DOHH2 (cell line): ENCODE results near the gene POSTN.
"Not testable (repeated sequence)": the region's sequence is repeated elsewhere in the genome, so short reads cannot be mapped to it uniquely, and the experiment has no call there.

Experiments
- H3F3A ChIP-seq: fragments of 200-600 bp; sonication (generic), shearing (Covaris generic); 2 replicates; pipeline ENCODE4 v1.6.0; 2016; ENCODE audit warnings: antibody characterized with exemption, mild to moderate bottlenecking; ENCODE audit not compliant: control insufficient read depth, insufficient read depth
- H3K27ac ChIP-seq: fragments of 200-600 bp; sonication (generic); 2 replicates; pipeline ENCODE4 v1.5.1; 2014; ENCODE audit warnings: low read depth, mild to moderate bottlenecking, low read length, moderate library complexity
- H3K27me3 ChIP-seq: fragments of 200-600 bp; sonication (generic); 2 replicates; pipeline ENCODE4 v1.6.1; 2014; ENCODE audit warnings: mild to moderate bottlenecking, low read length, mixed read lengths; ENCODE audit not compliant: control insufficient read depth
- H3K36me3 ChIP-seq: fragments of 200-600 bp; sonication (generic); 2 replicates; pipeline ENCODE4 v1.6.1; 2014; ENCODE audit warnings: mild to moderate bottlenecking, low read length, moderate library complexity, mixed read lengths; ENCODE audit not compliant: control insufficient read depth
- H3K4me1 ChIP-seq: fragments of 200-600 bp; sonication (generic); 2 replicates; pipeline ENCODE4 v1.6.1; 2014; ENCODE audit warnings: mild to moderate bottlenecking, low read length, mixed read lengths; ENCODE audit not compliant: control insufficient read depth
- H3K4me2 ChIP-seq: fragments of 200-600 bp; sonication (generic); 2 replicates; pipeline ENCODE4 v1.6.0; 2014; ENCODE audit warnings: mild to moderate bottlenecking, low read length, moderate library complexity
- H3K4me3 ChIP-seq: fragments of 200-600 bp; sonication (generic); 2 replicates; pipeline ENCODE4 v1.5.1; 2014; ENCODE audit warnings: mild to moderate bottlenecking, low read length, mixed read lengths
- H3K79me2 ChIP-seq: fragments of 200-600 bp; sonication (generic); 2 replicates; pipeline ENCODE4 v1.6.1; 2014; ENCODE audit warnings: mild to moderate bottlenecking, low read length, mixed read lengths; ENCODE audit not compliant: control insufficient read depth
- H3K9me2 ChIP-seq: fragments of 200-600 bp; sonication (generic); replicated peaks from 2 replicates; pipeline ENCODE4 v1.6.1; 2014; ENCODE audit warnings: mild to moderate bottlenecking, low read length, mixed read lengths; ENCODE audit not compliant: control insufficient read depth
- H3K9me3 ChIP-seq: fragments of 200-600 bp; sonication (generic); 2 replicates; pipeline ENCODE4 v1.6.1; 2014; ENCODE audit warnings: antibody characterized with exemption, low read length, mixed read lengths; ENCODE audit not compliant: control insufficient read depth, insufficient read depth
- H4K20me1 ChIP-seq: fragments of 200-600 bp; sonication (generic); 2 replicates; pipeline ENCODE4 v1.6.0; 2014; ENCODE audit warnings: low read depth, mild to moderate bottlenecking, antibody characterized with exemption, low read length, moderate library complexity; ENCODE audit not compliant: control insufficient read depth, insufficient read depth
- CTCF ChIP-seq: fragments of 200-600 bp; sonication (generic); IDR thresholded peaks from one replicate; pipeline ENCODE4 v1.5.1; 2014; ENCODE audit warnings: antibody characterized with exemption, mild to moderate bottlenecking, low read depth, low read length; ENCODE audit not compliant: poor library complexity, severe bottlenecking
- EZH2phosphoT487 ChIP-seq: fragments of 200-600 bp; sonication (generic); IDR thresholded peaks from 2 replicates; pipeline ENCODE4 v1.6.1; 2017; ENCODE audit warnings: borderline replicate concordance, mild to moderate bottlenecking, antibody characterized with exemption, low read length, moderate library complexity, mixed read lengths

The POSTN gene

GRCh38 chr13:37560526-37560925 lies 38.0 kb downstream of the POSTN start:
- no peak overlapping the region for H3K27ac ChIP-seq
- H3F3A ChIP-seq: no peaks in the 10 kb centered on the region
- no peaks in the 10 kb centered on the region for H3K79me2 ChIP-seq
- H3K4me3 ChIP-seq: no peak overlapping the region
- no peaks in the 10 kb centered on the region for H4K20me1 ChIP-seq
- H3K27me3 ChIP-seq: no peaks in the 10 kb centered on the region
- no peaks in the 10 kb centered on the region for H3K9me2 ChIP-seq
- TF ChIP-seq CTCF (no peak), EZH2phosphoT487 (no peak)
- no peaks in the 10 kb centered on the region for H3K4me1 ChIP-seq
- H3K4me2 ChIP-seq: no peak overlapping the region
- H3K9me3 ChIP-seq: no peaks in the 10 kb centered on the region
- H3K36me3 ChIP-seq: no peaks in the 10 kb centered on the region

GRCh38 chr13:37558766-37559165 lies 39.8 kb downstream of the POSTN start:
- H3F3A ChIP-seq, H3K27me3 ChIP-seq, H3K27ac ChIP-seq, H3K4me2 ChIP-seq, H3K9me2 ChIP-seq, H3K4me3 ChIP-seq, H4K20me1 ChIP-seq, H3K79me2 ChIP-seq, H3K4me1 ChIP-seq, H3K36me3 ChIP-seq, H3K9me3 ChIP-seq: not testable (repeated sequence)

GRCh38 chr13:37546087-37546486 lies 52.5 kb downstream of the POSTN start:
- no peak overlapping the region for H3K4me3 ChIP-seq
- H3K36me3 ChIP-seq: no peaks in the 10 kb centered on the region
- H3K9me3 ChIP-seq: no peaks in the 10 kb centered on the region
- TF ChIP-seq CTCF: no peak
- TF ChIP-seq EZH2phosphoT487: no peak
- H3F3A ChIP-seq: no peaks in the 10 kb centered on the region
- H3K4me1 ChIP-seq: no peaks in the 10 kb centered on the region
- H4K20me1 ChIP-seq: no peaks in the 10 kb centered on the region
- no peaks in the 10 kb centered on the region for H3K9me2 ChIP-seq
- no peaks in the 10 kb centered on the region for H3K79me2 ChIP-seq
- no peak overlapping the region for H3K4me2 ChIP-seq
- no peak overlapping the region for H3K27ac ChIP-seq
- H3K27me3 ChIP-seq: no peaks in the 10 kb centered on the region

GRCh38 chr13:37544995-37545394 lies 53.6 kb downstream of the POSTN start:
- Histone ChIP-seq H3K4me1 (no peaks in the 10 kb centered on the region), H3F3A (no peaks in the 10 kb centered on the region), H3K36me3 (no peaks in the 10 kb centered on the region), H3K9me2 (no peaks in the 10 kb centered on the region), H3K27me3 (no peaks in the 10 kb centered on the region), H3K27ac (no peak overlapping the region), H3K4me2 (no peak overlapping the region), H3K9me3 (no peaks in the 10 kb centered on the region), H3K79me2 (no peaks in the 10 kb centered on the region), H3K4me3 (no peak overlapping the region), H4K20me1 (no peaks in the 10 kb centered on the region)
- no peak for TF ChIP-seq CTCF
- no peak for TF ChIP-seq EZH2phosphoT487
